Measurements from ENCODE around the gene MAP3K14. TPM values are rescaled to one million over a fixed set of nuclear protein-coding genes. Genes with fewer than 3 reads are reported as not detected.

The MAP3K14 gene
- total and polyA plus RNA-seq, 5 experiments from 2014 or later: 0.73 to 37.8 (median 7.2) TPM

DNA sequence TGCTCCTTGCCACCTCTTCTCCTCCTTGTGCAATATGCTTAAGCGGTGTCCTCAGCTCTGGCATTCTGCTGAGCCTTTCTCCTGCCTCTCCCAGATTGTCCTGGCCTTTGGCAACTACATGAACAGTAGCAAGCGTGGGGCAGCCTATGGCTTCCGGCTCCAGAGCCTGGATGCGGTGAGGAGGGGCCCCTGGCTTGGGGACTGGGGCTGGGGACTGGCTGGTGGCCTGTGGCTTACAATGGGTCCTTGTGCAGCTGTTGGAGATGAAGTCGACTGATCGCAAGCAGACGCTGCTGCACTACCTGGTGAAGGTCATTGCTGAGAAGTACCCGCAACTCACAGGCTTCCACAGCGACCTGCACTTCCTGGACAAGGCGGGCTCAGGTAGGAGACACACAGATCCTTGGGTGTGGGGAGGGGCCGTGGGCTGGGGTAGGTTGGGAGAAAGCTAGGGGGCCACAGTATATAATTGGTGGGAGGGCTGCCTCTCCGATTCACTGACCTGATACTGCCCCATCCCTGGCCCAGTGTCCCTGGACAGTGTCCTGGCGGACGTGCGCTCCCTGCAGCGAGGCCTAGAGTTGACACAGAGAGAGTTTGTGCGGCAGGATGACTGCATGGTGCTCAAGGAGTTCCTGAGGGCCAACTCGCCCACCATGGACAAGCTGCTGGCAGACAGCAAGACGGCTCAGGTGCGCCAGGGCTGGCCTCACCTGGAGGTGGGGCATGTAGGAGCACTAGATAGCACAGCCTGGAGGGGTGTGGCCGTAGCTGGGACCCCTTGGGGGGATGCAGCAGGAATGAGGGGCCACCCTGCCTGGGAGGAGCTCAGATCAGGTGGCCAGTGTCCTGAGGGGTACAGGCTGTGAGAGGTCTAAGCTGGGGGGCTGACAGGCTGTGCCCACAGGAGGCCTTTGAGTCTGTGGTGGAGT is 71.8 kb downstream of the MAP3K14 start:
- no peaks in the 10 kb centered on the region for H3K27me3 Mint-ChIP-seq
- H3K36me3 Mint-ChIP-seq: peaks cover 0 to 63% (median 4%) of the 10 kb centered on the region in 3 donors
- H3K27ac Mint-ChIP-seq: peak overlapping the region; percentile 14 to 99 (median 64)
- peaks cover 15 to 54% (median 48%) of the 10 kb centered on the region in 4 donors for H3K4me1 Mint-ChIP-seq
- no peak for ATAC-seq
- no peak for DNase-seq
- no peaks in the 10 kb centered on the region for H3K9me3 Mint-ChIP-seq
- peak overlapping the region in 5 of 10 donors; percentile 4 to 54 (median 30) for H3K4me3 Mint-ChIP-seq
- POLR2A ChIA-PET: interaction anchor here (0.8 to 47.5 kb wide), 4 partner anchors 4 to 72 kb away, joined by 5 to 1514 read pairs (median 762); partner anchors contain the start of genes FMNL1, MAP3K14 and SPATA32

- POLR2A ChIA-PET: interaction anchor here (0.6 to 47.5 kb wide), 5 partner anchors 5 to 147 kb away, joined by 4 to 1514 read pairs (median 9); partner anchors contain the start of genes FMNL1, MAP3K14 and SPATA32
- Mint-ChIP-seq H3K27ac (peak overlapping the region in 5 of 10 donors; percentile 29 to 99 (median 44)), H3K4me1 (peaks cover 16 to 55% (median 44%) of the 10 kb centered on the region in 4 donors), H3K36me3 (peaks cover 5 to 69% (median 6%) of the 10 kb centered on the region in 3 donors), H3K9me3 (no peaks in the 10 kb centered on the region), H3K4me3 (no peak overlapping the region), H3K27me3 (no peaks in the 10 kb centered on the region)
- ATAC-seq: no peak
- DNase-seq: no peak
These were observed 73.1 kb downstream of the MAP3K14 start for GRCh38 chr17:45243750-45244149.

DNA sequence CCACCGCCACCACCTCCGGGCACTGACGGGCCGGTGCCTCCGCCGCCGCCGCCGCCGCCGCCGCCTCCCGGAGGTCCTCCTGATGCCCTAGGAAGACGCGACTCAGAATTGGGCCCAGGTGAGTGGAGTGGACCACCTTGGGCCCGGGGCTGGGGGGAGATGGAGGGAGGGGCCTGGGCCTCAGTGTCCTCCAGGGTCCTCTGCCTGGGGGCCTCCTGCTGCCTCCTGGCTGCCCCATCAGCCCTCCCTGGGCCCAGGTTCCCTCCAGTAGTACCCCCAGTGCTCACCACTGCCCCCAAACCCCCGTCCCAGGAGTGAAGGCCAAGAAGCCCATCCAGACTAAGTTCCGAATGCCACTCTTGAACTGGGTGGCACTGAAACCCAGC is 74.8 kb downstream of the MAP3K14 start:
- peak overlapping the region in 3 of 10 donors; percentile 40 to 74 (median 60) for H3K27ac Mint-ChIP-seq
- no peaks in the 10 kb centered on the region for H3K9me3 Mint-ChIP-seq
- peaks cover 5 to 83% (median 17%) of the 10 kb centered on the region in 3 donors for H3K36me3 Mint-ChIP-seq
- H3K4me1 Mint-ChIP-seq: peaks cover 17 to 56% (median 40%) of the 10 kb centered on the region in 4 donors
- DNase-seq: no peak
- no peak overlapping the region for H3K4me3 Mint-ChIP-seq
- ATAC-seq: no peak
- POLR2A ChIA-PET: interaction anchor here (1.2 to 47.5 kb wide), 3 partner anchors 7 to 94 kb away, joined by 3 to 1514 read pairs (median 1514); partner anchors contain the start of genes FMNL1, HEXIM1 and SPATA32
- no peaks in the 10 kb centered on the region for H3K27me3 Mint-ChIP-seq

DNA sequence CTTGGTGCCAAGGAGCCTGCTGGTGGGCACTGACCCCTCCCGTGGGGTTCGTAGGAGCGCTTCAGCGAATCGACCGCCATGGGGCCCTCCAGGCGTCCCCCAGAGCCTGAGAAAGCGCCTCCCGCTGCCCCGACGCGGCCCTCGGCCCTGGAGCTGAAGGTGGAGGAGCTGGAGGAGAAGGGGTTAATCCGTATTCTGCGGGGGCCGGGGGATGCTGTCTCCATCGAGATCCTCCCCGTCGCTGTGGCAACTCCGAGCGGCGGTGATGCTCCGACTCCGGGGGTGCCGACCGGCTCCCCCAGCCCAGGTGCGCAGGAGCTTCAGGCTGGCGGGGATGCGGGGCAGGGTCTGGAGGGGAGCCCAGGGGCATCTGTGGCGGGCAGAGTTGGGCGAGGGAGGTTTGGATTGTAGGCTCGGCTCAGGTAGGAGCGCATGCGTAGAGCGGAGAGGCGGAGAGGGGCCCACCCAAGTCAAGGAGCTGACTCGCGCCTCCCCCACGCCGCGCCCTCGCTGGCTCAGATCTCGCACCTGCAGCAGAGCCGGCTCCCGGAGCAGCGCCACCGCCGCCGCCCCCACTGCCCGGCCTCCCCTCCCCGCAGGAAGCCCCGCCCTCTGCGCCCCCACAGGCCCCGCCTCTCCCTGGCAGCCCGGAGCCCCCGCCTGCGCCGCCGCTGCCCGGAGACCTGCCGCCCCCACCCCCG is 75.3 kb downstream of the MAP3K14 start:
- Mint-ChIP-seq H3K27me3 (no peaks in the 10 kb centered on the region), H3K36me3 (peaks cover 5 to 81% (median 17%) of the 10 kb centered on the region in 3 donors), H3K4me1 (peaks cover 14 to 51% (median 35%) of the 10 kb centered on the region in 4 donors), H3K4me3 (no peak overlapping the region), H3K27ac (no peak overlapping the region), H3K9me3 (no peaks in the 10 kb centered on the region)
- DNase-seq (no peak), ATAC-seq (no peak)
- POLR2A ChIA-PET: interaction anchor here (1.0 to 47.5 kb wide), 4 partner anchors 7 to 93 kb away, joined by 3 to 1514 read pairs (median 759); partner anchors contain the start of genes FMNL1, HEXIM1, MAP3K14 and SPATA32

DNA sequence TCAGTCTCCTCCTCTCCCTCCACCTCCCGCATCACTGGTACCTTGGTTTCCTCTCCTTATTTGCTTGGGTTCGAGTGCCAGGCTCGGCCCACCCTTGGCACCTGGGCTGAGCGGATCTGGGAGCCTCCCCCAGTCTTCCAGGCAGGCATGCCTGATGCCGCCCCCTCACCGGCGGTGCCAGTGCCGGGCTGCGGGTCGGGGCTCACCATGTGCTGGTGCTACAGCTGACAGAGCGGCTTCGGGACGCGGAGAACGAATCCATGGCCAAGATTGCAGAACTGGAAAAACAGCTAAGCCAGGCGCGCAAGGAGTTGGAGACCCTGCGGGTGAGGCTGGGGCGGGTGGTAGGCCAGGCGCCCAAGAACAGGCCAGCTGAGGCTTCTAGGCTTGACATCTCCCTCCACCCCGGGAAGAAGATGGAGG is 75.9 kb downstream of the MAP3K14 start:
- peak overlapping the region in 1 of 10 donors; percentile 41 for H3K27ac Mint-ChIP-seq
- H3K9me3 Mint-ChIP-seq: no peaks in the 10 kb centered on the region

GRCh38 chr17:45238155-45238774 is 78.6 kb downstream of the MAP3K14 start:
- ATAC-seq: no peak
- Mint-ChIP-seq H3K27ac (peak overlapping the region; percentile 72 to 94 (median 84)), H3K4me3 (no peak overlapping the region), H3K36me3 (peaks cover 5 to 81% (median 21%) of the 10 kb centered on the region in 3 donors), H3K4me1 (peaks cover 25 to 62% (median 47%) of the 10 kb centered on the region in 4 donors), H3K9me3 (no peaks in the 10 kb centered on the region), H3K27me3 (no peaks in the 10 kb centered on the region)
- POLR2A ChIA-PET: interaction anchor here (36.4 to 47.5 kb wide), 2 partner anchors 7 to 11 kb away, joined by 1514 read pairs; partner anchors contain the start of genes FMNL1 and SPATA32
- no peak for DNase-seq

More for the DNA sequence above, 75.9 kb downstream of the MAP3K14 start:
- POLR2A ChIA-PET: interaction anchor here (0.6 to 47.5 kb wide), 5 partner anchors 8 to 93 kb away, joined by 3 to 1514 read pairs (median 5); partner anchors contain the start of genes FMNL1, HEXIM1, MAP3K14 and SPATA32
- DNase-seq (no peak), ATAC-seq (no peak)
- H3K4me1 Mint-ChIP-seq: peaks cover 12 to 46% (median 32%) of the 10 kb centered on the region in 4 donors
- peaks cover 5 to 81% (median 18%) of the 10 kb centered on the region in 3 donors for H3K36me3 Mint-ChIP-seq
- H3K27me3 Mint-ChIP-seq: no peaks in the 10 kb centered on the region
- H3K4me3 Mint-ChIP-seq: no peak overlapping the region

GRCh38 chr17:45237686-45238085 is 79.1 kb downstream of the MAP3K14 start:
- POLR2A ChIA-PET: interaction anchor here (36.4 to 47.5 kb wide), 2 partner anchors 6 to 11 kb away, joined by 1514 read pairs; partner anchors contain the start of genes FMNL1 and SPATA32

DNA sequence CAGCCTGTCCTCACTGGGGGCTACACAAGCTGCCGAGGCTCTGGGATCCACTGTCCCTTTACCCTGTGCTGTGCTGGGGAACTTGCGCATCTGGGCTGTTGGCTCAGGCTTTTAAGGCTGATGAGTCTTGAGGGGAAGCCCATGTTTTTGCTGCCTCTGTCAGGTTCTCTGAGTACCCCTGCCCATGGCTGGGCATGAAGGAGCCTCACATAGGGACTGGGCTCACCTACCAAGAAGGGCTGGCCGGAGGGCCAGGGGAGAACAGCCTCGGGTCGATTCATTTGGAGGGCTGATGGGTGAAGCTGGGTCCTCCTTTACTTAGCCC is 80.6 kb downstream of the MAP3K14 start:
- peaks cover 41 to 72% (median 61%) of the 10 kb centered on the region in 4 donors for H3K4me1 Mint-ChIP-seq
- H3K27ac Mint-ChIP-seq: peak overlapping the region in 7 of 10 donors; percentile 53 to 100 (median 100)
- POLR2A ChIA-PET: interaction anchor here (1.5 to 47.5 kb wide), 4 partner anchors 5 to 87 kb away, joined by 3 to 1514 read pairs (median 760); partner anchors contain the start of genes FMNL1, HEXIM1 and SPATA32
- peaks cover 5 to 77% (median 21%) of the 10 kb centered on the region in 3 donors for H3K36me3 Mint-ChIP-seq
- DNase-seq: no peak
- H3K27me3 Mint-ChIP-seq: no peaks in the 10 kb centered on the region
- H3K9me3 Mint-ChIP-seq: no peaks in the 10 kb centered on the region
- H3K4me3 Mint-ChIP-seq: no peak overlapping the region
- ATAC-seq: no peak

More at GRCh38 chr17:45237686-45238085, 79.1 kb downstream of the MAP3K14 start:
- Mint-ChIP-seq H3K4me1 (peaks cover 28 to 62% (median 48%) of the 10 kb centered on the region in 4 donors), H3K27ac (peak overlapping the region; percentile 72 to 94 (median 84)), H3K36me3 (peaks cover 5 to 76% (median 21%) of the 10 kb centered on the region in 3 donors), H3K4me3 (no peak overlapping the region), H3K27me3 (no peaks in the 10 kb centered on the region), H3K9me3 (no peaks in the 10 kb centered on the region)
- DNase-seq (no peak), ATAC-seq (no peak)

DNA sequence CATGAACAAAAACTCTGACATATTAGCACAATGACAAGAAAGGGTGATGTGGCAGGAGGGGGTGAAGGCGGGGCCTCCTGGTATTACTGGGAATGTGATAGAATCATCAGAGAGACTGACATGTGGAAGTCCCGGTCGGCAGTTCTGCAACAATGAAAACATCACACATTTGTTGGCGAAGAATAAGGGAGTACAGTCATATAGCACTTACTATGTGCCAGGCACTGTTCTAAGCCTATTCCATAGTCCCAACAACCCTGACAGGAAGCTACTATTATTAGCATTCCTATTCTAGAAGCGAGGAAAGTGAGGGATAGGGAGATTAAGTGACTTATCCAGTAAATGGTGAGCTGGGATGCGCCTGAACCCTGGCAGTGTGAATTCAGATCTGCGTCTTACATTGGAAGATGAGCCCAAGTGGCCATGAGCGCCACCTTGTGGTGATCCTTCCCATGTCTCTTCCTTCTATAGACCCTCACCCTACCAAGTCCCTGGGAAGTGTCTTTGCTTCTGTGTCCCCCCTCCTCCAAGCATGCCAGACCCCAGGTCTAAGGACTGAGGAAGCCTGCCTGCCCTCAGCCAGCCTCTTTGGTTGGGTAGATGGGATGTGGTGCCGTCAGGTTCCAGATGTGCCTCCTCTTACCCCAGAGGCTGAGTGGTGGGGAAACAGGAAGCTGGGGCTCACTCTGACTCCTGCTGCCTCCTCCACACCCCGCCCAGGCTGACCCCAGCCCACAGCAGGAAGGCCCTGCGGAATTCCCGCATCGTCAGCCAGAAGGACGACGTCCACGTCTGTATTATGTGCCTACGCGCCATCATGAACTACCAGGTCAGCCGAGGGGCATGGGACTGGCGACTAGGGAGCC is 81.2 kb downstream of the MAP3K14 start:
- peak; percentile 60 to 87 (median 76) for DNase-seq
- H3K9me3 Mint-ChIP-seq: no peaks in the 10 kb centered on the region
- H3K27me3 Mint-ChIP-seq: no peaks in the 10 kb centered on the region
- H3K27ac Mint-ChIP-seq: peak overlapping the region; percentile 80 to 100 (median 90)
- peak overlapping the region in 5 of 10 donors; percentile 15 to 52 (median 35) for H3K4me3 Mint-ChIP-seq
- ATAC-seq: peak; percentile 68
- H3K4me1 Mint-ChIP-seq: peaks cover 43 to 78% (median 66%) of the 10 kb centered on the region in 4 donors
- POLR2A ChIA-PET: interaction anchor here (0.6 to 47.5 kb wide), 7 partner anchors 4 to 218 kb away, joined by 3 to 1514 read pairs (median 5); partner anchors contain the start of genes FMNL1, HEXIM1, HEXIM2 and SPATA32
- H3K36me3 Mint-ChIP-seq: peaks cover 5 to 71% (median 21%) of the 10 kb centered on the region in 3 donors

DNA sequence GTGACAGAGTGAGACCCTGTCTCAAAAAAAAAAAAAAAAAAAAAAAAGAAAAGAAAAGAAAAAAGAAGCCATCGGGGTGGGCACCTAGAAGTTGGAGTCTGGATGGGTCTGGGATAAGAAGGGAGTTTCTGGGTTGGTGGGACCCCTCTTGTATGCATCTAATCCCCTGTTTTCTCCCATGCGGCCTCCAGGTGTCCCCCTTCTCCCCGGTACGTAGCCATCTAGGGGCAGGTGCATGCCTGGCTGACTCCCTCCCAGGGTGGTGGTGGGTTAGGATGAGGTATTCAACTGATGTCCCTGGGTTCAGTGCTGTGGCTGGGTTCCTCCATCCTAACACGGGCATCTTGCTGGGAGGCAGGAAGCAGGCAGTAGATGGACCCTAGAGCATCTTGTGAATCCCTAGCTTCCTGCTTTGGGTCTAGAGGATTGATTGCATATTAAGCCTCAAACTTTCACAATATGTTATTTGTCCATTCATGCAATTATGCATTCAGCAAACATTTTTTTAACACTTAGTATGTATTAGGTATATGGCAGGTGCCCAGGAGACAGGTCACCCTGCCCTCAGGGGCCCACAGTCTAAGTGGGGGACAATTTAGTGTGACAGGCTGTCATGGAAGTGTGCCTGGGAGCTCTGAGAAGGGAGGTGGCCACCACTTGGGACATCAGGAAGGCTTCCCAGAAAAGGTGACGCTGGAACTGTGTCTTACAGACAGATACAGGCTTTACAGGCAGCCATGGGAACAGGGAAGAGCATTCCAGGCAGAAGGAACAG is 82.0 kb downstream of the MAP3K14 start:
- POLR2A ChIA-PET: interaction anchor here (0.6 to 47.5 kb wide), 9 partner anchors 3 to 218 kb away, joined by 3 to 1514 read pairs (median 5); partner anchors contain the start of genes FMNL1, HEXIM1, HEXIM2 and SPATA32
- no peaks in the 10 kb centered on the region for H3K27me3 Mint-ChIP-seq
- H3K27ac Mint-ChIP-seq: peak overlapping the region; percentile 80 to 100 (median 90)
- peaks cover 47 to 84% (median 73%) of the 10 kb centered on the region in 4 donors for H3K4me1 Mint-ChIP-seq
- ATAC-seq: peak; percentile 79 to 83
- peak in 8 of 10 donors; percentile 46 to 76 (median 54) for DNase-seq
- peak overlapping the region in 7 of 10 donors; percentile 15 to 61 (median 52) for H3K4me3 Mint-ChIP-seq
- H3K9me3 Mint-ChIP-seq: no peaks in the 10 kb centered on the region
- peaks cover 5 to 64% (median 21%) of the 10 kb centered on the region in 3 donors for H3K36me3 Mint-ChIP-seq
